ENCODE data around the gene DPYSL5. TPM values are rescaled to one million over a fixed set of nuclear protein-coding genes. Genes with fewer than 3 reads are reported as not detected.

DPYSL5 gene
- total and polyA plus RNA-seq, 10 of the 15 experiments (the other 5 are each of a cell fraction or from before 2014, with no cell fraction given) = not detected

DNA sequence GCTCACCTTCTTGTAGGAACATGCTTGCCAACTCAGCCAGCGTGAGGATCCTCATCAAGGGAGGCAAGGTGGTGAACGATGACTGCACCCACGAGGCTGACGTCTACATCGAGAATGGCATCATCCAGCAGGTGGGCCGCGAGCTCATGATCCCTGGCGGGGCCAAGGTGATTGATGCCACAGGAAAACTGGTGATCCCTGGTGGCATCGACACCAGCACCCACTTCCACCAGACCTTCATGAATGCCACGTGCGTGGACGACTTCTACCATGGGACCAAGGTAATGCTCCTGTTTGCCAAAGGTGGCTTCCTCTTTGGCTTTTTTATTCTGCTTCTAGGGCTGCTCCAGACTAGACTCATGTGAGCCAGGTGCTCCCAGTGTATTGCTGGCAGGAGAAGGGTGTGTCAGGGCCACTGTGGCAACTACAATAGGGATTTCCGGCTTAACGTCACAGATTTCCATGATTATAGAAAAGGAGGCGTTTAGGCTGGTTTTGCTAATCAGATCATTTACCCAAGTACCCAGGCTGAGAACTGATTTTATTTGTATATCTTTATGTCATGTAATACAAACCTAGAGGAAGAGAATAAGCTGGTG, 50.6 kb downstream of the DPYSL5 start (continued):
- TF ChIP-seq, protein P1, sequence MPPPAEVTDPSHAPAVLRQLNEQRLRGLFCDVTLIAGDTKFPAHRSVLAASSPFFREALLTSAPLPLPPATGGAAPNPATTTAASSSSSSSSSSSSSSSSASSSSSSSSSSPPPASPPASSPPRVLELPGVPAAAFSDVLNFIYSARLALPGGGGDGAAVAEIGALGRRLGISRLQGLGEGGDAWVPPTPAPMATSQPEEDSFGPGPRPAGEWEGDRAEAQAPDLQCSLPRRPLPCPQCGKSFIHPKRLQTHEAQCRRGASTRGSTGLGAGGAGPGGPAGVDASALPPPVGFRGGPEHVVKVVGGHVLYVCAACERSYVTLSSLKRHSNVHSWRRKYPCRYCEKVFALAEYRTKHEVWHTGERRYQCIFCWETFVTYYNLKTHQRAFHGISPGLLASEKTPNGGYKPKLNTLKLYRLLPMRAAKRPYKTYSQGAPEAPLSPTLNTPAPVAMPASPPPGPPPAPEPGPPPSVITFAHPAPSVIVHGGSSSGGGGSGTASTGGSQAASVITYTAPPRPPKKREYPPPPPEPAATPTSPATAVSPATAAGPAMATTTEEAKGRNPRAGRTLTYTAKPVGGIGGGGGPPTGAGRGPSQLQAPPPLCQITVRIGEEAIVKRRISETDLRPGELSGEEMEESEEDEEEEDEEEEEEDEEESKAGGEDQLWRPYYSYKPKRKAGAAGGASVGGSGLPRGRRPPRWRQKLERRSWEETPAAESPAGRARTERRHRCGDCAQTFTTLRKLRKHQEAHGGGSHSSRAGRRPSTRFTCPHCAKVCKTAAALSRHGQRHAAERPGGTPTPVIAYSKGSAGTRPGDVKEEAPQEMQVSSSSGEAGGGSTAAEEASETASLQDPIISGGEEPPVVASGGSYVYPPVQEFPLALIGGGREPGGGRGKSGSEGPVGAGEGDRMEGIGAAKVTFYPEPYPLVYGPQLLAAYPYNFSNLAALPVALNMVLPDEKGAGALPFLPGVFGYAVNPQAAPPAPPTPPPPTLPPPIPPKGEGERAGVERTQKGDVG (CRISPR knock-in tag; IDR thresholded peaks at IDR 0.05) = no peak
- TF ChIP-seq BMI1 (IDR thresholded peaks at IDR 0.05; ENCODE audit: borderline replicate concordance) (no peak), RBBP5 (conservative IDR thresholded peaks at IDR 0.05) (no peak), HDGF (IDR thresholded peaks at IDR 0.05) (no peak), ZZZ3 (IDR thresholded peaks at IDR 0.05; ENCODE audit: control insufficient read depth, insufficient read length, low read depth) (no peak), MEF2A (IDR thresholded peaks at IDR 0.05; ENCODE audit: insufficient read depth, low read depth, low read length) (no peak)
- TF ChIP-seq, protein P2, sequence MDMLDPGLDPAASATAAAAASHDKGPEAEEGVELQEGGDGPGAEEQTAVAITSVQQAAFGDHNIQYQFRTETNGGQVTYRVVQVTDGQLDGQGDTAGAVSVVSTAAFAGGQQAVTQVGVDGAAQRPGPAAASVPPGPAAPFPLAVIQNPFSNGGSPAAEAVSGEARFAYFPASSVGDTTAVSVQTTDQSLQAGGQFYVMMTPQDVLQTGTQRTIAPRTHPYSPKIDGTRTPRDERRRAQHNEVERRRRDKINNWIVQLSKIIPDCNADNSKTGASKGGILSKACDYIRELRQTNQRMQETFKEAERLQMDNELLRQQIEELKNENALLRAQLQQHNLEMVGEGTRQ (IDR thresholded peaks at IDR 0.05; ENCODE audit: borderline replicate concordance, low read depth, low read length) = no peak
- TF ChIP-seq, protein P3, sequence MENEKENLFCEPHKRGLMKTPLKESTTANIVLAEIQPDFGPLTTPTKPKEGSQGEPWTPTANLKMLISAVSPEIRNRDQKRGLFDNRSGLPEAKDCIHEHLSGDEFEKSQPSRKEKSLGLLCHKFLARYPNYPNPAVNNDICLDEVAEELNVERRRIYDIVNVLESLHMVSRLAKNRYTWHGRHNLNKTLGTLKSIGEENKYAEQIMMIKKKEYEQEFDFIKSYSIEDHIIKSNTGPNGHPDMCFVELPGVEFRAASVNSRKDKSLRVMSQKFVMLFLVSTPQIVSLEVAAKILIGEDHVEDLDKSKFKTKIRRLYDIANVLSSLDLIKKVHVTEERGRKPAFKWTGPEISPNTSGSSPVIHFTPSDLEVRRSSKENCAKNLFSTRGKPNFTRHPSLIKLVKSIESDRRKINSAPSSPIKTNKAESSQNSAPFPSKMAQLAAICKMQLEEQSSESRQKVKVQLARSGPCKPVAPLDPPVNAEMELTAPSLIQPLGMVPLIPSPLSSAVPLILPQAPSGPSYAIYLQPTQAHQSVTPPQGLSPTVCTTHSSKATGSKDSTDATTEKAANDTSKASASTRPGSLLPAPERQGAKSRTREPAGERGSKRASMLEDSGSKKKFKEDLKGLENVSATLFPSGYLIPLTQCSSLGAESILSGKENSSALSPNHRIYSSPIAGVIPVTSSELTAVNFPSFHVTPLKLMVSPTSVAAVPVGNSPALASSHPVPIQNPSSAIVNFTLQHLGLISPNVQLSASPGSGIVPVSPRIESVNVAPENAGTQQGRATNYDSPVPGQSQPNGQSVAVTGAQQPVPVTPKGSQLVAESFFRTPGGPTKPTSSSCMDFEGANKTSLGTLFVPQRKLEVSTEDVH (IDR thresholded peaks at IDR 0.05; ENCODE audit: low read depth, partially characterized antibody) = no peak

Measured in GM12878 (cell line).